BE2C (cell line): ENCODE data around the gene IGFBPL1.

Source experiments
- DNase-seq: peaks from one replicate; pipeline ENCODE4 v3.0.0-alpha.2; 2020
- H3K27me3 ChIP-seq: fragments of 250-450 bp; sonication (Bioruptor Pico); 2 replicates; pipeline ENCODE4 v1.5.1; 2020; ENCODE audit warnings: mild to moderate bottlenecking
- H3K36me3 ChIP-seq: fragments of 250-450 bp; sonication (Bioruptor Pico); 2 replicates; pipeline ENCODE4 v1.5.1; 2020; ENCODE audit warnings: mild to moderate bottlenecking
- H3K4me1 ChIP-seq: fragments of 250-450 bp; sonication (Bioruptor Pico); 2 replicates; pipeline ENCODE4 v1.5.1; 2020
- H3K4me3 ChIP-seq: 2 replicates; pipeline ENCODE4 v1.5.1; 2011; ENCODE audit warnings: low read depth, low read length
- H3K9me3 ChIP-seq: fragments of 250-450 bp; sonication (Bioruptor Pico); 2 replicates; pipeline ENCODE4 v1.5.1; 2020
- CTCF ChIP-seq: IDR thresholded peaks from 2 replicates; pipeline ENCODE4 v1.5.1; 2012; ENCODE audit warnings: mild to moderate bottlenecking, low read depth, low read length

IGFBPL1 gene

GRCh38 chr9:38358390-38359296 lies 65.6 kb downstream of the IGFBPL1 start:
- Histone ChIP-seq H3K4me3 (no peak overlapping the region), H3K9me3 (no peaks in the 10 kb centered on the region), H3K27me3 (no peaks in the 10 kb centered on the region), H3K36me3 (no peaks in the 10 kb centered on the region), H3K4me1 (no peaks in the 10 kb centered on the region)
- TF ChIP-seq CTCF: no peak
- no peak for DNase-seq

GRCh38 chr9:38357350-38358114 lies 66.7 kb downstream of the IGFBPL1 start:
- no peak for DNase-seq
- Histone ChIP-seq H3K4me1 (no peaks in the 10 kb centered on the region), H3K36me3 (no peaks in the 10 kb centered on the region), H3K4me3 (no peak overlapping the region), H3K9me3 (no peaks in the 10 kb centered on the region), H3K27me3 (no peaks in the 10 kb centered on the region)
- no peak for TF ChIP-seq CTCF

- H3K9me3 ChIP-seq: no peaks in the 10 kb centered on the region
- no peaks in the 10 kb centered on the region for H3K4me1 ChIP-seq
- H3K27me3 ChIP-seq: no peaks in the 10 kb centered on the region
- no peak overlapping the region for H3K4me3 ChIP-seq
- no peak for DNase-seq
- no peaks in the 10 kb centered on the region for H3K36me3 ChIP-seq
- no peak for TF ChIP-seq CTCF
These were observed 67.4 kb downstream of the IGFBPL1 start for GRCh38 chr9:38356851-38357250.
